Fibroblast of skin of right biceps (primary cell): Measurements from ENCODE around the gene ITPKC.
"Not testable (repeated sequence)": the region's sequence is repeated elsewhere in the genome, so short reads cannot be mapped to it uniquely, and the experiment has no call there.

Source experiments
- DNase-seq: peaks from one replicate; pipeline ENCODE4 v3.0.0-alpha.2; 2013

Gene ITPKC

GRCh38 chr19:40717880-40718773, 1.2 kb downstream of the ITPKC start:
- no peak for DNase-seq

DNA sequence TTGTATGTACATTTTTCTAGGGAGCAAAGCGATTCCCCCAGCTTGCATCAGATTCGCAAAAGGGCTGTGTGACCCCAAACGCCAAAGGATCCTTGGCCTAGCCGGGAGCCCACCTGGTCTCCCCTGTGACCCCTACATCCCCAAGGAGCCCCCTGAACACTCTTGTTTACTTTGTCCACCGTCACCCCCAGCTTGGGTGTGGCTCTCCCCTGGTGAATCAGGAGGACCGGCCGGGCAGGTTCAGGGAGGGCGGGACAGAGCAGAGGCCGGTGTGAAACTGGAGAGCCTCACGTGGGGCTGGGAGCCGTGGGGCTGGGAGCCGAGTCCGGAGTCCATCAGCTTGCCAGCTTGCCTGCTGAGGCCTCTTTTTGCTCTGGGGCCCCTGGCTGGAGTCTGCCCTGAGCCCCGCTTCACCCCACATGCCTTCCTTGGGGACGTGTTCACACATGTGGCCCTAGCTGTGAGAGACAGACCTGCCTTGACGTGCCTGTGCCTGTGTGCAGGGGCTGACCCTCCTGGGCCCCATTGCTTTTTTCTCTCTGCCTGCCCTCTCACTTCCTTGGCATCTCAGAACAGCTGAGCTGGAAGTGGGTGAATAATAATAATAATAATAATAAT, 2.0 kb downstream of the ITPKC start:
- no peak for DNase-seq

- no peak for DNase-seq
Measured at GRCh38 chr19:40719414-40719894, 2.5 kb downstream of the ITPKC start.

DNA sequence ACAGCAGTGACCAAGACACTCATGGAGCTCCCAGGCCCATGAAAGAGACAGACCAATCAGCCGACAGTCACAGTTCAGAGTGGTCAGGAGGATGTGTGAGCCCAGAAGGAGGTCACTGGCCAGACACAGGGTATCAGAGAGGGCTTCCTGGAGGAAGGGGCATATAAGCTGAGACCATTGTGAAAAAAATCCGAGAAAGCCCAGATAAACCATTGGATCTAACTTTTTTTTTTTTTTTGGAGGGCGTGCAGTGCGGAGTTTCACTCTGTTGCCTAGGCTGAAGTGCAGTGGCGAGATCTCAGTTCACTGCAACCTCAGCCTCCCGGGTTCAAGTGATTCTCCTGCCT, 4.2 kb downstream of the ITPKC start:
- no peak for DNase-seq

GRCh38 chr19:40721936-40722661, 5.2 kb downstream of the ITPKC start:
- DNase-seq: no peak

- DNase-seq: no peak
Measured at GRCh38 chr19:40723661-40724254, 6.8 kb downstream of the ITPKC start.

DNA sequence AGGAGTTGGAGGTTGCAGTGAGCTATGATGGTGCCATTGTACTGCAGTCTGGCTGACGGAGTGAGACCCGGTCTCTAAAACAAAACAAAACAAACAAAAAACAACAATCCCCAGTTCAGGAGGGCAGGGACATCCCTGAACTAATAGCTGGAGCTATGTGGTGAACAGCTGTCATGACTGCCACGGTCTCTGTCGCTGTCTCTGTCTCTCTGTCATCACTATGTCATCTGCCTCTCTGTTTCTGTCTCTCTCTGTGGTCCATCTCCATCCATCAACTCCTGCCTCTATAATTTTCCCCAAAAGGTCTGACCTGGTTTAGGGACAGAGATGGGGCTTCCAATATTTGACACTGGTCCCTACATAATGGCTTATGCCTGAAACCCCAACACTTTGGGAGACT, 7.4 kb downstream of the ITPKC start:
- no peak for DNase-seq

DNA sequence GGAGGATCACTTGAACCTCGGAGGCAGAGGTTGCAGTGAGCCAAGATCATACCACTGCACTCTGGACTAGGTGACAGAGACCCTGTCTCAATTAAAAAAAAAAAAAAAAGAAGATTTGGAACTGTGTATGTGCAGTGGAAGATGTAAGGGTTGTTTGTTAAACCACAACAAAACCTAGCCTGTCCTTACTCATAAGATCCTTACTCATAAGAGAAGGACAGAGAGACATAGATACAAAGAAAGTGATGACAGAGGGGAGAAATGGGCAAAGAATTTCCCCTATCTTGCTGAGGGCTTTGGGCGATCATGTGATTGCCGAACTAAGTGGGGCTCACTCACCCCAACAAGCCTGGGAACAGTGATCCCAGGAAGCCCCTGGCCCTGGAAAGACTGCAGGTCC, 7.9 kb downstream of the ITPKC start:
- DNase-seq: no peak

DNA sequence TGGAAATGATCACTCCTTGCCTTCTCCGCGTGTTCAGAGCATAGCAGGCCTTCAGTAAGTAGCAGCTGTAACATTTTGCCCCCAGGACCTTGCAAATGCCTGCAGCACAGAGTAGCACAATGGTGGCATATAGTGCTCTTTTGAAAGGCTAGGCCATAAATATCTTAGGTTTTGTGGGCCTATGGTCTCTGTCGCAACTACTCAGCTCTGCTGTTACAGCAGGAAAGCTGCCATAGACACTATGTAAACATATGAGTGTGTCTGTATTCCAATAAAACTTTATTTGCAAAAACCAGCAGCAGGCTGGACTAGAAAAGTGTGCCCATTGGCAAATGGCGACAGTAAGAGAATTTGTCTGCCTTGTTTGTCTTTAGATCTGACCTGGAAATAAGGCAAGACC, 9.4 kb downstream of the ITPKC start:
- DNase-seq: no peak

DNA sequence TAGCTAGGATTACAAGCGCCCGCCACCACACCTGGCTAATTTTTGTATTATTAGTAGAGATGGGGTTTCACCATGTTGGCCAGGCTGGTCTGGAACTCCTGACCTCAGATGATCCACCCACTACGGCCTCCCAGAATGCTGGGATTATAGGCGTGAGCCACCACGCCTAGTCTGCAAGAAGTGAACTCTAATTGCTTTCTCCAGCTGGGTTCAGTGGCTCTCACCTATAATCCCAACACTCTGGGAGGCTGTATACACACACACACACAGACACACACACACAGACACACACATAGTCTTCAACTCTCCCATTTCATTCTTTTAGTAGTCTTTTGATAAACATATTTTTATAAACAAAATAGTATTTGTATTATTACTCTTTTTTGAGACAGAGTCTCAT, 13.2 kb downstream of the ITPKC start:
- DNase-seq: not testable (repeated sequence)

GRCh38 chr19:40732304-40732703, 15.4 kb downstream of the ITPKC start:
- not testable (repeated sequence) for DNase-seq

- no peak for DNase-seq
Measured at GRCh38 chr19:40733149-40733548, 16.2 kb downstream of the ITPKC start.

GRCh38 chr19:40735013-40735771, 18.3 kb downstream of the ITPKC start:
- no peak for DNase-seq

DNA sequence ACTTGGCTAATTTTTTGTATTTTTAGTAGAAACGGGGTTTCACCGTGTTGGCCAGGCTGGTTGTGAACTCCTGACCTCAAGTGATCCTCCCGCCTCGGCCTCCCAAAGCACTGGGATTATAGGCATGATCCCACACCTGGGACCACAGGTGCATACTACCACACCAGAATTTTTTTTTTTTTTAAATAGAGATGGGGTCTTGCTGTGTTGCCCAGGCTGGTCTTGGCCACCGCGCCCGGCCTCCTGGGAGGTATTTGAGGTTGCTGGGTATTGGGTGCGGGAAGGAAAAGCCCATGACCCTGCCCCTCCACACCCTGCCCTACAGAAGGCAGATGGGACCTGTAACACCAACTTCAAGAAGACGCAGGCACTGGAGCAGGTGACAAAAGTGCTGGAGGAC, 19.7 kb downstream of the ITPKC start:
- no peak for DNase-seq

DNA sequence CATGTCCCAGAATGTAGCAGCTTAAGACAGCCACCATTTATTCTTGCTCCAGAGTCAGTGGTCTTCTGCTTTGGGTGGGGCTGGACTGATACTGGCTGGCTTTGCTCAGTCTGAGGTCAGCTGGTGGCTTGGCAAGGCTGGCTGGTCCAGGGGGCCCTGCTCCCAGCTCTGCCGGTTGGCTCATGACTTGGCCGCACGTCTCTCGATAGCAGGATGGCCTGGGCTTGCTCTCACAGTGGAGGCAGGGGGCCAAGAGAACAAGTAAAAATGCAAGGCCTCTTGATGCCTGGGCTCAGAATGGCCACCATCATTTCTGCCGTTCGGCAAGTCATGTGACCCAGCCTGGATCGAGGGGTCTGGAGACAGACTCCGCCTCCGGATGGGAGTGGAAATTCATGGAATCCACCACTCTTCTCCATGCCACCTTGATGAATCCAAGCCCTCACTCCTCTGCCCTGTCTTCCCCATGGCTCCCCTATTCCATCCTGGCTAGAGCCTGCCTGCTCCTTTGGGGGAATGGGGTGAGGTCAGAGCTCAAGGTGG, 20.3 kb downstream of the ITPKC start:
- DNase-seq: no peak

GRCh38 chr19:40739030-40739839, 22.3 kb downstream of the ITPKC start:
- DNase-seq: no peak

- DNase-seq: no peak
Measured at GRCh38 chr19:40739871-40740703, 23.2 kb downstream of the ITPKC start.

DNA sequence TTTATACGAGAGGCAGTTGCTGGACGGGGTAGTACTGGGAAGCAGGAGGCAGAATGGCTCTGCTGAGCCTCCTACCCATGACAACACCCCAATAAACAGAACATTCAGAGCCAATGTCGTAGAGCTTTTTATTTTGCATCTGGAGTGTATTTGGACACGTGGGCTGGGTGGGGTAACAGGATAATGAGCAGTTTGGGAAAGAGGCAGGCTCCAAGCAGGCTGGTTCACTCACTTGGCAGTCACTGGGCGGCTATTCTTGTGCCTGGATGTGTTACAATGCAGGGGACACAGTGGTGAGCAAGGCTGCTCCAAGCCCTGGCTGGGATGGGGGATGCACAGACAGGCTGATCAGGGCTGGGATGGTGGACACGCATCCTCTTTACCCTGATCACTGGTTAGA, 23.8 kb downstream of the ITPKC start:
- DNase-seq: no peak

GRCh38 chr19:40741527-40742390, 24.8 kb downstream of the ITPKC start:
- no peak for DNase-seq
